B cell (primary cell): ENCODE measurements around the gene C10orf88. TPM values are rescaled to one million over a fixed set of nuclear protein-coding genes. Genes with fewer than 3 reads are reported as not detected.

Source experiments
- ATAC-seq: fragments of 200-7000 bp; cut with Tn5 transposase; one replicate; pipeline ENCODE4 v1.10.0; 2021; ENCODE audit warnings: low read depth, mild to moderate bottlenecking, moderate number of reproducible peaks, moderate library complexity
- CTCF ChIA-PET: fragments of 350-600 bp; sonication (Branson Sonifier 250); formaldehyde crosslinking; loops from one replicate; lab custom pipeline; 2021; ENCODE audit warnings: antibody characterized with exemption, inconsistent platforms; lab: Charles Lee
- POLR2A ChIA-PET: fragments of 350-600 bp; sonication (Branson Sonifier 250); formaldehyde crosslinking; loops from one replicate; lab custom pipeline; 2021; ENCODE audit warnings: antibody characterized with exemption; lab: Charles Lee
- DNase-seq: peaks from one replicate; pipeline ENCODE4 v3.0.0; 2013
- H2AFZ ChIP-seq: 2 replicates; pipeline ENCODE4 v1.6.1; 2012; ENCODE audit warnings: mild to moderate bottlenecking, low read depth, low read length; ENCODE audit not compliant: insufficient read depth, poor library complexity, severe bottlenecking
- H3K27ac ChIP-seq, 2 donors: 1 replicate in 1 of 2; 2 replicates in 1 of 2; pipeline ENCODE4 v1.5.1; 2012 to 2013; ENCODE audit warnings: low read length in 2 of 2, mild to moderate bottlenecking in 2 of 2, moderate library complexity in 1 of 2
- H3K27me3 ChIP-seq, 4 experiments: fragments of 200-600 bp in 1 of 4; sonication (generic) in 1 of 4; replicated peaks in 1 of 4; 1 replicate in 2 of 4; 2 replicates in 2 of 4; pipeline versions ENCODE4 v1.6.1 to v1.7.0; 2013 to 2016; ENCODE audit warnings: low read length in 3 of 4, mild to moderate bottlenecking in 2 of 4, mixed read lengths in 1 of 4, moderate library complexity in 1 of 4; ENCODE audit not compliant: insufficient read depth in 4 of 4, control insufficient read depth in 3 of 4; ENCODE audit errors: control extremely low read depth in 1 of 4
- H3K36me3 ChIP-seq, 2 experiments: replicated peaks in 1 of 2; 1 replicate in 1 of 2; 2 replicates in 1 of 2; pipeline versions ENCODE4 v1.6.1 to v1.7.1; 2013; ENCODE audit warnings: low read length in 1 of 2; ENCODE audit not compliant: insufficient read depth in 2 of 2, control insufficient read depth in 1 of 2; ENCODE audit errors: control extremely low read depth in 1 of 2, extremely low read depth in 1 of 2
- H3K4me1 ChIP-seq, 2 donors: fragments of 200-600 bp in 1 of 2; sonication (generic) in 1 of 2; 1 replicate in 1 of 2; 2 replicates in 1 of 2; pipeline versions ENCODE4 v1.5.1 to v1.6.1; 2013 to 2017; ENCODE audit warnings: low read length in 2 of 2; ENCODE audit not compliant: control insufficient read depth in 2 of 2, insufficient read depth in 2 of 2
- H3K4me2 ChIP-seq: replicated peaks from 2 replicates; pipeline ENCODE3; 2012; ENCODE audit warnings: mild to moderate bottlenecking, low read depth, low read length; ENCODE audit not compliant: poor library complexity, severe bottlenecking
- H3K4me3 ChIP-seq, 5 experiments: fragments of 200-600 bp in 1 of 5; sonication (generic) in 1 of 5; 1 replicate in 3 of 5; 2 replicates in 2 of 5; pipeline versions ENCODE4 v1.5.1 to v1.7.0; 2011 to 2016; ENCODE audit warnings: low read length in 4 of 5, mild to moderate bottlenecking in 4 of 5, low read depth in 2 of 5, control low read depth in 1 of 5, moderate library complexity in 1 of 5; ENCODE audit not compliant: insufficient read depth in 1 of 5; ENCODE audit errors: control extremely low read depth in 1 of 5, extremely low read depth in 1 of 5
- H3K79me2 ChIP-seq: fragments of 200-600 bp; sonication (generic); one replicate; pipeline ENCODE4 v1.6.0; 2016; ENCODE audit warnings: low read length; ENCODE audit not compliant: control insufficient read depth, insufficient read depth
- H3K9ac ChIP-seq: fragments of 200-600 bp; sonication (generic); 2 replicates; pipeline ENCODE4 v1.6.1; 2017; ENCODE audit warnings: mild to moderate bottlenecking, low read length, moderate library complexity
- H3K9me3 ChIP-seq, 3 donors: one replicate each; pipeline versions ENCODE4 v1.6.1 to v1.7.1; 2013; ENCODE audit warnings: low read length in 2 of 3; ENCODE audit not compliant: control insufficient read depth in 2 of 3, insufficient read depth in 1 of 3; ENCODE audit errors: control extremely low read depth in 1 of 3
- H4K20me1 ChIP-seq: 2 replicates; pipeline ENCODE4 v1.6.0; 2012; ENCODE audit warnings: mild to moderate bottlenecking, low read length; ENCODE audit not compliant: insufficient read depth, control insufficient read depth, poor library complexity, severe bottlenecking
- H3K27ac Mint-ChIP-seq: one replicate; pipeline ENCODE4 v1.8.0; 2021; ENCODE audit warnings: mixed read lengths
- H3K27me3 Mint-ChIP-seq: one replicate; pipeline ENCODE4 v1.8.0; 2021; ENCODE audit warnings: mixed read lengths
- H3K4me1 Mint-ChIP-seq: one replicate; pipeline ENCODE4 v1.8.0; 2021; ENCODE audit warnings: mixed read lengths
- H3K4me3 Mint-ChIP-seq: one replicate; pipeline ENCODE4 v1.8.0; 2021; ENCODE audit warnings: mixed read lengths
- H3K9me3 Mint-ChIP-seq: one replicate; pipeline ENCODE4 v1.8.0; 2022; ENCODE audit warnings: mixed read lengths; ENCODE audit not compliant: insufficient read depth
- CTCF ChIP-seq: fragments of 200-600 bp; IDR thresholded peaks from one replicate; pipeline ENCODE4 v1.8.0; 2022; ENCODE audit warnings: antibody characterized with exemption, mild to moderate bottlenecking
- EZH2 ChIP-seq: IDR thresholded peaks from 2 replicates; pipeline ENCODE4 v1.6.1; 2012; ENCODE audit warnings: borderline replicate concordance, low read depth, mild to moderate bottlenecking, moderate library complexity, low read length; ENCODE audit not compliant: insufficient read depth, poor library complexity, severe bottlenecking
- WGBS: methylation state at CpG from one replicate; pipeline ENCODE4 v1.1.5; 2013; ENCODE audit warnings: missing lambda C conversion rate; ENCODE audit not compliant: insufficient coverage; 5-methylcytosine and 5-hydroxymethylcytosine counted together
- intact Hi-C: fragments of 100-400 bp; cut with micrococcal nuclease; formaldehyde crosslinking; loops from one replicate; pipeline ENCODE4 v1.10.0; 2022
- polyA plus RNA-seq: library from polyadenylated mRNA; depleted of rRNA; stranded (reverse); fragments of >200 nt; gene quantifications from 2 replicates; pipeline ENCODE4 v1.2.3, GENCODE V29; 2012
- total RNA-seq, 2 donors: library from RNA; stranded (reverse); fragments of 120-200 nt in 1 of 2; gene quantifications; 1 replicate in 1 of 2; 2 replicates in 1 of 2; pipeline versions ENCODE4 v1.2.3 to v1.2.4, GENCODE V29; 2013 to 2022

The C10orf88 gene
- total and polyA plus RNA-seq, 2 donors (not counting 1 experiment from before 2014, with no cell fraction given) = 4.1 to 11.1 TPM

- Histone ChIP-seq H3K9me3 (no peaks in the 10 kb centered on the region), H4K20me1 (peaks cover 65% of the 10 kb centered on the region), H3K27ac (no peak overlapping the region), H3K9ac (no peak overlapping the region), H3K4me1 (peaks cover 0 to 9% of the 10 kb centered on the region in 2 donors), H3K4me2 (no peak overlapping the region), H3K4me3 (no peak overlapping the region), H3K27me3 (no peaks in the 10 kb centered on the region), H3K36me3 (peaks cover 0 to 41% of the 10 kb centered on the region in 2 experiments), H3K79me2 (peaks cover 61% of the 10 kb centered on the region), H2AFZ (no peak overlapping the region)
- no peaks in the 10 kb centered on the region for H3K27me3 Mint-ChIP-seq
- ATAC-seq = no peak
- no peak overlapping the region for H3K27ac Mint-ChIP-seq
- intact Hi-C loops = no loop called here
- ChIA-PET POLR2A (no interaction called here), CTCF (interaction anchor here (0.7 to 0.9 kb wide), 2 partner anchors 15 to 22 kb away, joined by 3 to 4 read pairs; no protein-coding TSS in a partner anchor)
- no peak overlapping the region for H3K4me3 Mint-ChIP-seq
- H3K9me3 Mint-ChIP-seq = no peaks in the 10 kb centered on the region
- H3K4me1 Mint-ChIP-seq = peaks cover 18% of the 10 kb centered on the region
- no peak for DNase-seq
- WGBS = no CpG with 5 or more reads among the region's 6 CpGs
- no peak for TF ChIP-seq EZH2
- TF ChIP-seq CTCF = no peak
Observed at GRCh38 chr10:122998360-122998917, 44.4 kb upstream of the C10orf88 start.

GRCh38 chr10:122997864-122998263 lies 43.8 kb upstream of the C10orf88 start:
- H3K4me1 Mint-ChIP-seq = peaks cover 18% of the 10 kb centered on the region
- TF ChIP-seq CTCF (no peak), EZH2 (no peak)
- CTCF ChIA-PET = interaction anchor here (0.9 kb wide), 1 partner anchor 23 kb away, joined by 3 read pairs; no protein-coding TSS in a partner anchor
- Histone ChIP-seq H3K36me3 (peaks cover 0 to 41% of the 10 kb centered on the region in 2 experiments), H3K4me3 (no peak overlapping the region), H2AFZ (no peak overlapping the region), H4K20me1 (peaks cover 59% of the 10 kb centered on the region), H3K9ac (no peak overlapping the region), H3K9me3 (no peaks in the 10 kb centered on the region), H3K27me3 (no peaks in the 10 kb centered on the region), H3K79me2 (peaks cover 55% of the 10 kb centered on the region), H3K4me2 (no peak overlapping the region), H3K27ac (no peak overlapping the region), H3K4me1 (peaks cover 0 to 9% of the 10 kb centered on the region in 2 donors)
- H3K4me3 Mint-ChIP-seq = no peak overlapping the region
- no CpG with 5 or more reads among the region's 3 CpGs for WGBS
- H3K27me3 Mint-ChIP-seq = no peaks in the 10 kb centered on the region
- ATAC-seq = no peak
- intact Hi-C loops = no loop called here
- POLR2A ChIA-PET = no interaction called here
- no peak overlapping the region for H3K27ac Mint-ChIP-seq
- no peaks in the 10 kb centered on the region for H3K9me3 Mint-ChIP-seq
- DNase-seq = no peak
